ENCODE results near the gene GPR108.
"Not testable (repeated sequence)": the region's sequence is repeated elsewhere in the genome, so short reads cannot be mapped to it uniquely, and the experiment has no call there.

The GPR108 gene

GRCh38 chr19:6718741-6719539 is 18.4 kb downstream of the GPR108 start:
- peak; percentile 37 for DNase-seq

- no peak for DNase-seq
Measured at GRCh38 chr19:6718111-6718740, 19.2 kb downstream of the GPR108 start.

GRCh38 chr19:6717441-6717971 is 19.9 kb downstream of the GPR108 start:
- DNase-seq: no peak

- no peak for DNase-seq
Measured at GRCh38 chr19:6717036-6717435, 20.3 kb downstream of the GPR108 start.

GRCh38 chr19:6716610-6716970 is 20.8 kb downstream of the GPR108 start:
- DNase-seq: no peak

GRCh38 chr19:6714749-6715555 is 22.4 kb downstream of the GPR108 start:
- DNase-seq: no peak

- no peak for DNase-seq
Measured at GRCh38 chr19:6713773-6714692, 23.3 kb downstream of the GPR108 start.

- no peak for DNase-seq
Measured at GRCh38 chr19:6712692-6713670, 24.4 kb downstream of the GPR108 start.

GRCh38 chr19:6712231-6712630 is 25.1 kb downstream of the GPR108 start:
- no peak for DNase-seq

- DNase-seq: no peak
Measured at GRCh38 chr19:6711605-6712004, 25.8 kb downstream of the GPR108 start.

GRCh38 chr19:6711078-6711361 is 26.4 kb downstream of the GPR108 start:
- no peak for DNase-seq

GRCh38 chr19:6710273-6711077 is 26.9 kb downstream of the GPR108 start:
- DNase-seq: no peak

GRCh38 chr19:6709549-6709948 is 27.8 kb downstream of the GPR108 start:
- DNase-seq: no peak

GRCh38 chr19:6708913-6709312 is 28.5 kb downstream of the GPR108 start:
- not testable (repeated sequence) for DNase-seq

GRCh38 chr19:6708346-6708745 is 29.0 kb downstream of the GPR108 start:
- no peak for DNase-seq

- no peak for DNase-seq
Measured at GRCh38 chr19:6707658-6708018, 29.7 kb downstream of the GPR108 start.

- no peak for DNase-seq
Measured at GRCh38 chr19:6707011-6707657, 30.2 kb downstream of the GPR108 start.

- no peak for DNase-seq
Measured at GRCh38 chr19:6706633-6706958, 30.8 kb downstream of the GPR108 start.

GRCh38 chr19:6705931-6706632 is 31.3 kb downstream of the GPR108 start:
- DNase-seq: no peak

Data from activated CD4-positive, alpha-beta T cell treated with anti-CD3 and anti-CD28 coated beads, Interleukin-2, Interleukin-6, amounts not matched to agents 100 ng/mL and 50 ng/mL, durations not matched to agents 16 hours and 8 hours (primary cell).